ENCODE results near the gene ITPR2.

The ITPR2 gene

DNA sequence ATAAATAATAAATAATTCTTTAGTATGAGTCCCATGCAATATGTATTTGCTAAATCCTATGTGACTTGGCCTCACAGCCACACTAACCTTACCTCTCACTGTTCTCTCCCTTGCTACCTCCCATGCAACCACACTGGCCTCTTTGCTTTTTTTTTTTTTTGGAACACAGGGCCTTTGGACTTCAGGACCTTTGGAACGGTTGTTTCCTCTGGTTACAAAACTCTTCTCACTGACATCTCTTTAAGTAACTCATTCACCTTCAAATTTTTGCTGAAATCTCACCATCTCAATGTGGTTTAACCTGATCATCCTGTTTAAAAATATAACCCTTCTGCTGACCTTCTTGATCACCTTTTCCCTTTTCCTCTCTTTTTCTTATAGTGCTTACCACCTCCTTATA lies 443.7 kb downstream of the ITPR2 start:
- no peak overlapping the region for H3K4me2 ChIP-seq (ENCODE audit: low read depth, low read length, poor library complexity, severe bottlenecking)
- peaks cover 5% of the 10 kb centered on the region; the same call in 1 of the 2 replicates for H3K36me3 ChIP-seq (ENCODE audit: insufficient read depth, low read length)

DNA sequence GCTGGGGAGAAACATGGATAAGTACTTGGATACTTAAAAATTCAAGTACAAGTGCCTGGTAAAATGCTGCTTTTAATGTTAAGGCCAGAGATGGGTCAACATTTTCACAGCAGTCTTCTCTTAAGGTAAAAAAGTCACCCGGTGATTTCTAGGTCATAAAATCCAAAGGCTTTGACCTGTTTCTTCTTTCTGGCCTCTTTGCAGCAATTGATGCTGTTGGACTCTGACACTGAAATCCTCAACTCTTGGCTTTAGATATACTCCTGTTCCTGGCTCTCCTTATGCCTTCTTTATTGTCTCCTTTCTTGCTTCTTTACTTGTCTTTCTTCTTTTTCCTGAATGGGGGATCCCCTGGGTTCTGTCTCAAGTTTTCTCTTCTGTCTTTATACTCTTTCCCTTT lies 448.5 kb downstream of the ITPR2 start:
- Histone ChIP-seq H3K27me3 (ENCODE audit: insufficient read depth, low read length, poor library complexity, severe bottlenecking) (no peaks in the 10 kb centered on the region), H3K4me2 (ENCODE audit: low read depth, low read length, poor library complexity, severe bottlenecking) (no peak overlapping the region), H3K36me3 (ENCODE audit: insufficient read depth, low read length) (peaks cover 5% of the 10 kb centered on the region; the same call in 1 of the 2 replicates), H3K9ac (ENCODE audit: low read depth, low read length, poor library complexity, severe bottlenecking) (no peak overlapping the region), H3K4me1 (ENCODE audit: insufficient read depth, low read length, poor library complexity, severe bottlenecking) (no peaks in the 10 kb centered on the region), H3K9me3 (ENCODE audit: insufficient read depth, low read depth, low read length) (no peaks in the 10 kb centered on the region), H3F3A (ENCODE audit: low read depth) (no peaks in the 10 kb centered on the region), H2AFZ (ENCODE audit: low read length) (no peak overlapping the region), H3K4me3 (ENCODE audit: low read length, poor library complexity, severe bottlenecking) (no peak overlapping the region), H3K79me2 (ENCODE audit: insufficient read depth, low read length) (no peaks in the 10 kb centered on the region), H3K9me2 (replicated peaks; ENCODE audit: low read depth, low read length) (no peaks in the 10 kb centered on the region), H4K20me1 (ENCODE audit: insufficient read depth, low read length, poor library complexity, severe bottlenecking) (no peaks in the 10 kb centered on the region)
- TF ChIP-seq, protein P1, sequence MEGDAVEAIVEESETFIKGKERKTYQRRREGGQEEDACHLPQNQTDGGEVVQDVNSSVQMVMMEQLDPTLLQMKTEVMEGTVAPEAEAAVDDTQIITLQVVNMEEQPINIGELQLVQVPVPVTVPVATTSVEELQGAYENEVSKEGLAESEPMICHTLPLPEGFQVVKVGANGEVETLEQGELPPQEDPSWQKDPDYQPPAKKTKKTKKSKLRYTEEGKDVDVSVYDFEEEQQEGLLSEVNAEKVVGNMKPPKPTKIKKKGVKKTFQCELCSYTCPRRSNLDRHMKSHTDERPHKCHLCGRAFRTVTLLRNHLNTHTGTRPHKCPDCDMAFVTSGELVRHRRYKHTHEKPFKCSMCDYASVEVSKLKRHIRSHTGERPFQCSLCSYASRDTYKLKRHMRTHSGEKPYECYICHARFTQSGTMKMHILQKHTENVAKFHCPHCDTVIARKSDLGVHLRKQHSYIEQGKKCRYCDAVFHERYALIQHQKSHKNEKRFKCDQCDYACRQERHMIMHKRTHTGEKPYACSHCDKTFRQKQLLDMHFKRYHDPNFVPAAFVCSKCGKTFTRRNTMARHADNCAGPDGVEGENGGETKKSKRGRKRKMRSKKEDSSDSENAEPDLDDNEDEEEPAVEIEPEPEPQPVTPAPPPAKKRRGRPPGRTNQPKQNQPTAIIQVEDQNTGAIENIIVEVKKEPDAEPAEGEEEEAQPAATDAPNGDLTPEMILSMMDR (conservative IDR thresholded peaks at IDR 0.05; ENCODE audit: low read length), result no peak

More for the DNA sequence above, 443.7 kb downstream of the ITPR2 start:
- Histone ChIP-seq H2AFZ (ENCODE audit: low read length) (no peak overlapping the region), H3K9me3 (ENCODE audit: insufficient read depth, low read depth, low read length) (no peaks in the 10 kb centered on the region), H3F3A (ENCODE audit: low read depth) (no peaks in the 10 kb centered on the region), H3K9ac (ENCODE audit: low read depth, low read length, poor library complexity, severe bottlenecking) (no peak overlapping the region), H3K27me3 (ENCODE audit: insufficient read depth, low read length, poor library complexity, severe bottlenecking) (no peaks in the 10 kb centered on the region), H3K4me3 (ENCODE audit: low read length, poor library complexity, severe bottlenecking) (no peak overlapping the region), H3K79me2 (ENCODE audit: insufficient read depth, low read length) (no peaks in the 10 kb centered on the region), H4K20me1 (ENCODE audit: insufficient read depth, low read length, poor library complexity, severe bottlenecking) (no peaks in the 10 kb centered on the region), H3K4me1 (ENCODE audit: insufficient read depth, low read length, poor library complexity, severe bottlenecking) (no peaks in the 10 kb centered on the region), H3K9me2 (replicated peaks; ENCODE audit: low read depth, low read length) (no peaks in the 10 kb centered on the region)
- TF ChIP-seq, protein P1 (conservative IDR thresholded peaks at IDR 0.05; ENCODE audit: low read length), result no peak
- no peak for TF ChIP-seq EZH2phosphoT487 (IDR thresholded peaks at IDR 0.05; ENCODE audit: borderline replicate concordance)

DNA sequence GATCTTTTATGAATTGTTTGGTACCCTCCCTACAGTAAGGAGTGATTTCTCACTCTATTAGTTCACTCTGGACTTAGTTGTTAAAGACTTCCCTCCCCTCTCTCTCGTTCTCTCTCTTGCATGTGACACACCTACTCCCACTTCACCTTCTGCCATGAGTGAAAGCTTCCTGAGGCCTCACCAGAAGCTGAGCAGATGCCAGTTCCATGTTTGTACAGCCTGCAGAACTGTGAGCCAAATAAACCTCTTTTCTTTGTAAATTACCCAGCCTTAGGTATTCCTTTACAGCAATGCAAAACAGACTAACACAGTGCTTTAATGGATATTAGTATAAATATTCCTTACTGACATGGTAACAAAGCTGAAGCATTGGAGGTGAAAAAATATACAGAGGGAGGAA lies 450.0 kb downstream of the ITPR2 start:
- Histone ChIP-seq H3K4me3 (ENCODE audit: low read length, poor library complexity, severe bottlenecking) (no peak overlapping the region), H3K27me3 (ENCODE audit: insufficient read depth, low read length, poor library complexity, severe bottlenecking) (no peaks in the 10 kb centered on the region), H4K20me1 (ENCODE audit: insufficient read depth, low read length, poor library complexity, severe bottlenecking) (no peaks in the 10 kb centered on the region), H3K4me2 (ENCODE audit: low read depth, low read length, poor library complexity, severe bottlenecking) (no peak overlapping the region), H3K9me2 (replicated peaks; ENCODE audit: low read depth, low read length) (no peaks in the 10 kb centered on the region), H3K36me3 (ENCODE audit: insufficient read depth, low read length) (peaks cover 5% of the 10 kb centered on the region; the same call in 1 of the 2 replicates), H3K79me2 (ENCODE audit: insufficient read depth, low read length) (no peaks in the 10 kb centered on the region), H3K9me3 (ENCODE audit: insufficient read depth, low read depth, low read length) (no peaks in the 10 kb centered on the region), H3F3A (ENCODE audit: low read depth) (no peaks in the 10 kb centered on the region), H3K4me1 (ENCODE audit: insufficient read depth, low read length, poor library complexity, severe bottlenecking) (no peaks in the 10 kb centered on the region), H2AFZ (ENCODE audit: low read length) (no peak overlapping the region), H3K9ac (ENCODE audit: low read depth, low read length, poor library complexity, severe bottlenecking) (no peak overlapping the region)
- TF ChIP-seq EZH2phosphoT487 (IDR thresholded peaks at IDR 0.05; ENCODE audit: borderline replicate concordance), result no peak
- TF ChIP-seq, protein P1 (conservative IDR thresholded peaks at IDR 0.05; ENCODE audit: low read length), result no peak

Measured in Loucy (cell line).